HG03575 (cell line): ENCODE measurements around the gene GYPC.
A peak's percentile ranks its signal among the peaks of the same experiment; 100 is the strongest.
"Not testable (repeated sequence)": the region's sequence is repeated elsewhere in the genome, so short reads cannot be mapped to it uniquely, and the experiment has no call there.

Experiments
- ATAC-seq: cut with Tn5 transposase; IDR thresholded peaks from one replicate; pipeline ENCODE4 v1.9.1; 2021; ENCODE audit not compliant: unreplicated experiment, insufficient number of reproducible peaks, low FRiP score; ENCODE audit errors: extremely low read depth

Gene GYPC

DNA sequence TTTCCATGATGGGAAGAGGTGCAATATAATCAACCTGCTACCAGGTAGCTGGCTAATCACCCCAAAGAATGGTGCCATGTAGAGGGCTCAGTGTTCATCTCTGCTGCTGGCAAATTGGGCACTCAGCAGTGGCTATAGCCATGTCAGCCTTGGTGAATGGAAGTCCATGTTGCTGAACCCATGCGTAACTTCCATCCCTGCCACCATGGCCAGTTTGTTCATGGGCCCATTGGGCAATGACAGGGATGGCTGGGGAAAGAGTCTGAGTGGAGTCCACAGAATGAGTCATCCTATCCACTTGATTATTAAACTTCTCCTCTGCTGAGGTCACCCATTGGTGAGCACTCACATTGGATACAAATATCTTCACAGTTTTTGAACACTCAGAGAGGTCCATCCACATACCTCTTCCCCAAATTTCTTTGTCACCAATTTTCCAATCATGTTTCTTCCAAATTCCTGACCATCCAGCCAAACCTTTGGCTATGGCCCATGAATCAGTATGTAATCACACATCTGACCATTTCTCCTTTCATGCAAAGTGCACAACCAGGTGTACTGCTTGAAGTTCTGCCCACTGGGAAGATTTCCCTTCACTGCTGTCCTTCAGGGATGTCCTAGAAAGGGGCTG is 8.1 kb upstream of the GYPC start:
- not testable (repeated sequence) for ATAC-seq

DNA sequence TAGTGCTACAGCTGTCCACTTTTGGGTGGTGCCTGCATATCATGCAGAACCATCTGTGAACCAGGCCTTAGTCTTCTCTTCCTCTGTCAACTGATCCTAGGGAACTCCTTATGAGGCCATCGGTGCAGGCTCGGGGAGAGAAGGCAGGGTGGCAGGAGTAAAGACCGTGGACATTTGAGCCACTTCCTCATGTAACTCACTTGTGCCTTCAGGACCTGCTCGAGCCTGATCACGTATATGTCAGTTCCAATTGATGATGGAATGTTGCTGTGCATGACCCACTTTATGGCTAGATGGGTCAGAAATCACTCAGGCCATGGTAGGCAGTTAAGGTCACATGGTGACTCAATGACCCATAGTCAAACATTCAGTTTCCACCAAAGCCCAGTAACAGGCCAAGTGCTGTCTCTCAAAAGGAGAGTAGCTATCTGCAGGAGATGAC is 7.6 kb upstream of the GYPC start:
- ATAC-seq: not testable (repeated sequence)

DNA sequence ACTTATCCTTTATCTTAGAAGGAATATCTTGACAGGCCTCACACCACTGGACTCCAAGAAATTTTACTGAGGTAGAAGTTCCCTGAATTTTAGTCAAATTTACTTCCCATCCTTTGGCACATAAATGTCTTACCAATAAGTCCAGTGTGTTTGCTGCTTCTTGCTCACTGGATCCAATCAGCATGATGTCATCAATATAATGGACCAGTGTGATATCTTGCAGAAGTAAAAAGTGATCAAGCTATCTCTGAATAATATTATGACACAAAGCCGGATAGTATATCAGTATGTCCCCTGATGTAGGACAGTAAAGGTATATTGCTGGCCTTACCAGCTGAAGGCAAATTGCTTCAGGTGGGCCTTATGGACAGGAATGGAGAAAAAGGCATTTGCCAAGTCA is 6.9 kb upstream of the GYPC start:
- ATAC-seq: no peak

DNA sequence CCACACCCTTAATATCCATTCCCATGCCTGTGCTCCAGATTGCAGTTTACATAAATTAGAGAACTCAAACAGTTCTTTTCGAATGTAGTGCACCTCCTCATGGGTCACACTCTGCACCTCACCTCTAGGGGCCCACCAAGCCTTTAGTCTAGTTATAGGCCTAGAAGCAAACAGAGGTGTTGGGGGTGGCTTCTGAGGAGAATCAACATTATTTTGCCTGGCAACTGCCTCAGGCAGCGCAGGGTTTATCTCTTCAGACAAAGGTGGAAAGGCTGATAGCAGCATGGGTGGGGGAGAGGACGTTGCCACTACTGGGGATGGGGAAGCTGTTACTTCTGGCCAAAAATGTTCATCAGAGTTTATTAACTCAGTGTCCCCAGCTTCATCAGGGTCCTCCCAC is 5.0 kb upstream of the GYPC start:
- ATAC-seq: no peak

DNA sequence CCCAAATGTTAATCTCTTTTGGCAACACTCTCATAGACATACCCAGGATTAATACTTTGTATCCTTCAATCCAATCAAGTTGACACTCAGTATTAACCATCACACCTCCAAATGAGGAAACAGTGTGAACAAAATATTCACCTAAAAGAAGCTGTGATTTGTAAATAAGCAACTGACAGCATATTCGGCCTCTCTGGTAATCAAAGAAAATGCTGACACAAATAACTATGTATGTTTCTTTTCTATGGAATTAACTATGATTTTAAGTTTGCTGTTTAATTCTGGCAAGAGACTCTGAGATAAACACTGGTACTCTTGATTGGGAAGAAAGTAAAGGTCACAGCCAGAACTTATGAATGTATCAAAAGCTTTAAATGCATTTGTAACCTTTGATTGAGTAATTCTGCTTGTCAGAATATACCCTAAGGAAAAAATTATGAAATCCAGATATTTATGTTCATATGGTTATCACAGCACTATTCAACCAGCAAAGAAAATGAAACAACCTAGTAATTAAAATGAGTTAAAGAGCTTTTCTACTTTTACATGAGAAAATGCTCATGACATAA is 3.6 kb upstream of the GYPC start:
- no peak for ATAC-seq

DNA sequence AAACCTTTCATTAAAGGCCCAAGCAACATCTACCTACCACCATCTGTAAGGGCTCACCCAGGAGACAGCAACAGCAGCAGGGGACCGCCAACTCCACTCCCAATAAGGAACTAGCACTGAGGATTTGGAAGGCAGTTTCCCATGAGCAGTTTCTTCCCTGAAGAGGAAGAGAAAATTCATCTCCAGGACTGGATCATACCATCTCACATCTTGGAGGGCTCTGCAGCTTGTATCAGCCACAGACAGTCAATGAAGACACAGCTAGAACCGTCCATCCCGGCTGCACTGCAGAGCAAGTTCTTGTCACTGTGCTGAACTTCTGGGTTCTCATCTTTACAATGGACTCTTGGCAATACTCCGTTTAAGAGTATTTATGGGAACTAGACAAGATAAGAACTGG is 2.8 kb upstream of the GYPC start:
- ATAC-seq: no peak

DNA sequence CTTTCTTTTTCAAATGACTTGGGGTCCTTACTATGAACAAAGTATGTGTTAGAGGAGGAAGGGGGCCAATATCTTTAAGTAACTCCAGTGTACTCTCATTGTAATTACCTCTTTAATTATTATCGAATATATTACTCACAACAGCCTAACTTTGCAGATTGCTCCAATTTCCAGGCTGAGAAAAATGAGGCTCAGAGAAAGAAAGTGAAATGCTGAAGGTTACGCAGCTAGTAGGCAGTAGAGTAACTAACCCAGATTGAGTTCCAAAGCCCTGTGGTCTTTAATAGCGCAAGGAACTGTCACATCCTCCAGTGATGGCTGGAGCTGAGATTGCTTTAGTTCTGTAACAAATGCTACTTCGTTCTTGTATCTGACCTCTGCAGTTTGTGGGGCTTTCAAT is 2.2 kb upstream of the GYPC start:
- no peak for ATAC-seq

DNA sequence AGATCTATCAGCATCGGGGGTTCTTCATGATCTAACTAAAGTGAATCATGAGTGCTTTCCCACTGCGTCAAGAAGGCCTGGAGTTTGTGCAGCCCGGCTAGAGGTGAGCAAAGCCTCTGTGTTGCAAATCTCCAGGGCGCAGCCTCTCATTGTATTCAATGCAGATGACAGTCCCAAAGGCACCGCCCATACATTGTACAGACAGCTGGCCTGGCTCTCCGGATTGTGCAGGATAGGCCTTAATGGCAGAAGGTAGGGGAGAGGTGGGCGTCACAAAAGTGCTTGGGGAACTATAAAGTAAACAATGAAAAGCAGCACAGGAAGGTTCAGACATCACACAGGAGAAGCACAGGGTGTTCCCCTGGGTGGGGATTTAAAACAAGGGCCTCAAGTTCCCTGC is 907 bp upstream of the GYPC start:
- no peak for ATAC-seq

DNA sequence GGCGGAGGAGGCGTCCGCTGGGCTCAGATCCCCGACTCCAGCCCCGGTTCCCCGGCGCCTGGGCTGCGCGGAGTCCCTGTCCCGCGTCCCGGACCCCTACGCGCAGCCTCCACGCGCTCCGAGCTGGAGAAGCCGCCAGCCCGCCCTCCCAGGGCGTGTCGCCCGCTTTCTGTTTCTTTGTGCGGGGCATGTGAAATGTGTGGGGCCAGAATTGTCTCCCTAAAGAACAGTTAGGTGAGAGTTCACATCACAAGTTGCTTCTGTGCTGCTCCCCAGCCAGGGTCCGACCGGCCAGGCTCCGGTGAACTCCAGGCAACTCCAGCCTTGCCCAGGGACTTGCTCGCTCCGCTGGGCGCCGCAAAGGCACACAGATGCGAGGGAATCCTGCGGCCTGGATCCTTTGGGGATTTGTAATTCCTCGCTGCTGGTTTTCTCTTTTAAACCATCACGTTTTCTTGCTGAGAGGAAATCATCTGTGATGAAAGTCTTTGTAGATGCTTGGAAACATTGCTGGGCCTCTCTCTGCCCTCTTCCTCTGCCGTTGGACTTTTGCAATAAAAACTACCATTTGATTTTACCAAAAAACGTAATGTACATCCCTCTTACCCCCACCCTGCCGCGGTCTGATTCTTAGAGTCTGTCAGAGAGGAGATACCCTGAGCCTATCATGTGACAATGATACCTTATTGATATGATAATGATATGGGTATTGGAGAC is 631 bp downstream of the GYPC start:
- ATAC-seq: no peak

DNA sequence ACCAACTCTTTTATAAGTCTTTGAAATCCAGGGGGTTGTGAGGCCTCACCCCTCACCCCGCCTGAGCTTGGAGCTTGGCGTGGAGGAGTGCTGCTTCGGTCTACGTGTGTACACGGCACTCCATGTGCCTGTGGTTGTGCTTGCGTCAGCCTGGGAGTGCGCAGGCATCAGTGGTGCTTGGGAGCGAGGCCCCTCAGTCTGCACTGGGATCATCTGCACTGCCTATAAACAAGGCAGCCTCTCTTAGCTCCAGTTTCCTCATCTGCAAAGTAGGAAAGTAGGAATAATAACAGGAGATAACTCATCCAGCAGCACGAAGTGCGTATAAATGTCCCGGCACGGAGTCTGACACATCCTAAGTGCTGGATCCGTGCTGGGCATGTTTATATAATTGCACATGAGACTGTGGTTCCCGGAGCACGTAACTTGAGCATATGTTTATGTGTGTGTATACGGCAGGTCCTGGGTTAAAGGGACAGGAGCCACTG is 1.2 kb downstream of the GYPC start:
- no peak for ATAC-seq

DNA sequence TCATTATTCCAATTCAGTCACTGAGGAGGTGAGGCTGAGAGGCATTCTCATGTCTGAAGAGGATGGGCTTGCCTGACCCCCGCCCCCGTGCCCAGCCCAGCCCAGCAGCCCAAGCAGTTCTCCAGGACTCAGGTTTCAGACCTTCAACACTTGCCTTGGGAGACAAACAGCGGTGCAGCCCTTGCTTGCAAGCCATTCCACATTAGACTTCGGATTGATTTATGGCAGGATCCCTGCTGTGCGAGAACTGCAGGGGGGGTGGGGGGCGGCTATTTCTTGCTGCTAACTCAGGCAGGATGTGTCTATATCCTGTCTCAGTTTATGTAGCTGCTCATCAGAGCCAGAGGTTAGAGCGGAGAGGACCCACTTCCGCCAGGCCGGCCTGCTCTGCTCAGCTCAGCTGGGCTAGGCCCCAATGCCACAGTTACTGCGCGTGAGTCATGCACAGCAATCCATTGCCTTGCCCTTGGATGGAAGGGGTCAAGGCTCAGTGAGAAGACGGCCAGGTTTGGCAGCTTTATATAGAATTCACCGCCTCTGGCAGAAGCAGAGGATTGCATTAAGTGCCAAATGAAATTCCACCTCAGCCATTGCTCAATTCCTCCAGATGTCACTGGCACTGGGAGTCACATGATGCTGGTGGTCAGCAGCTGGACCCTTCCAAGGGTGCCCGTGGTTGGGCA is 1.8 kb downstream of the GYPC start:
- peak; percentile 53 for ATAC-seq

DNA sequence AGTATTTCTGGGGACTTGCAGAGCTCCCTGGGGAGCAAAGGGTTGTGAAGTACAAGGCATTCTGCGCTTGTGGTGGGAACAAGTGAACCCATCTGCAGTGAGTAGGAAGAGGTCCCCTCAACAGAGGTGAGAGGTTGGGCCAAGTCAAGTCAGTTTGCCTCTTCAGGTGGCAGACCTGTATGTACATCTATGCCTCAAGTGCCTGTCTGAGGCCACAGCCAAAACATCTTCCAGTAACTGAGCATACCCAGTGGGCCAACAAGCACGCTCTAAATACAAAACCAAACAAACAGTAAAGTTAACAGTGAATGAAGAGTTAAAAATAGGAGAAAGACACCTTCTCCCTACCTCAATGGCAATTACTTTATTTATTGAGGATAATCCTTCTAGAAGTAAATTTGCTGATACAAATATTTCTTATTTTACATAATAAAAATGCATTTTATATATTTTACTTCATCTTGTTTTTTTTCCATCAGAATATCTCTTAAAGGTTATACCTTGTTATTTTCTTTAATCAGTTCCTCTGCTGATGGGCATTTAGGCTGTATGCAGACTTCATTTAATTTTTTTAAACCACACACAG is 2.5 kb downstream of the GYPC start:
- peak; percentile 0 for ATAC-seq

DNA sequence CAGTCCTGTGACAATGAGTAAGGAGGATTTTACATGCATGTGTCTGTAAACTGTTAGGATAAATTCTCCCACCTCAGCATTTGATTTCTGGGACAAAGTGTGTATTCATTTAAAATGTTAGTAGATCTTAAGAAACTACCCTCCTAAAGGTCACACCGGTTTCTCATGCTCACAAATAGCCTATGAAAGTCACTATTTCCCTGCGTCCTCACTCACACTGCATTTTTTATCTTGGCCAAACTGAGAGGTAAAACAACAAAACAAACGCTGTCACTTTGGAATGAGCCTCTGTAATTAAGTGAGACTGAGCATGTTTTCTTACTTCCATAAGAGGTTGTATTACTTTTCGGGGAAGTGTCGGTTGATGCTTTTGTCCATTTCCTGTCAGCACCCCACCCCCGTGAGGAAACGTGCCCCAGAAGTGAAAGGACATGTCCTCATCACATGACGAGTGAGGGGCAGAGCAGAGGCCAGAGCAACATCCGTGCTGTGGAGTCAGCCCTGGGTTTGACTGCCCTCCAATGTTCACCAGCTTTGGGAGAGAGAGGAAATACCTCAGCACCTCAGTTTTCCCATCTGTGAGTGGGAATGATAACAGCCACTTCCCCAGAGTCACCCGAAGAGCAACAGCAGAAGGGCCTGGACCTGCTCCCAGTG is 3.1 kb downstream of the GYPC start:
- no peak for ATAC-seq

DNA sequence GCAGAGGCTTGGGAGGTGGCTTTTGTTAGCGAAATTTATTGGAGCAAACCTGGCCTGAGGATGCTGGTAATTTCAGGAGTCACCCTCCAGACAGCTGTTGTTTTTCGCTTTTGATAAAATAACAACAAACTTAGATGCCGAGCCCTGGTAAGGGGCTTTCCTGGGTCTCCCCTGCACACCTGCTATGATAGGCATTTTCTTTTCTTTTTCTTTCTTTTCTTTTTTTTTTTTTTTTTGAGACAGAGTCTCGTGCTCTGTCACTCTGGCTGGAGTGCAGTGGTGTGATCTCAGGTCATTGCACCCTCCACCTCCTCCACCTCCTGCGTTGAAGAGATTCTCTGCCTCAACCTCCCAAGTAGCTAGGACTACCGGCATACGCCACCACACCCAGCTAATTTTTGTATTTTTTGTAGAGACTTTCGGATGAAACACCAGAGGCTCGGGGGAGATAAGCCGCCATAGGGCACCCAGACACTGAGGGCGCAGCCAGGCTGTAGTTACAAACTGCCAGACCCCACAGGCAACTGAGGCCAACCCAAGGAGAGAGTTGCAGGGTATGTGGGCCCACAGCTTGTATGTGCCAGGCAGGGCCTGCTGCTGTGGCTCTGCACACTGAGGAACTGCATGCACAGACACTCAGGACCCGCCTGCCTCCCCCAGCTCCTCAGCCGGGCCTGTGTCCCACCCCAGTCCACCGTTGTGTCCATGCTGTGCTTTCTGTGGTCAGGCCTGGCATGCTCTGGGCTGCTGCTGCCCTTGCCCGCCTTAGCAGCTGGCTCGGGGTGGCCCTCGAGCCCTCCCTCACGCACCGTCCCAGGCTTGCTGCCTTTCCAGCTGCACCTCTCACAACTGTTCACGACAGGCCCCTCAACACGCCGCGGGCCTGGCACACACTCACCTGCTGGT is 3.9 kb downstream of the GYPC start:
- ATAC-seq: no peak

DNA sequence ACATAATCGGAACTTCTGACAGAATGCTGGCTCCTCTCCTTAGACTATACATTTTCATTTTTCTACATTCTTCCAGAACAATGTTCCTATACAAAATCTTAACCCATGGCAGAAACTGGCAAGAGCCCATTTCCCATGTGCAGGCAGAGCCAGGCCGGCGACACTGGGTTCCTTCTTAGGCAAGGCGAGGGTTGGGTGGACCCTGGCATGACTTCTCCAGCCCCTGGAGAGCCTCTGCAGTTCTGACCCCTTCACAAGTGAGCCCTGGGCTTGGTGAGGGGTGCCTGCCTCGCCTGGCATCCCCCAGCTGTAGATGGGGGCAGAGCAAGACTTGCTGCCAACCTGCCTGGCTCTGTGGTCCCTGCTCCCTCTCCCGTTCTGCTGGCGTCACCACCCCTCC is 5.0 kb downstream of the GYPC start:
- ATAC-seq: no peak

DNA sequence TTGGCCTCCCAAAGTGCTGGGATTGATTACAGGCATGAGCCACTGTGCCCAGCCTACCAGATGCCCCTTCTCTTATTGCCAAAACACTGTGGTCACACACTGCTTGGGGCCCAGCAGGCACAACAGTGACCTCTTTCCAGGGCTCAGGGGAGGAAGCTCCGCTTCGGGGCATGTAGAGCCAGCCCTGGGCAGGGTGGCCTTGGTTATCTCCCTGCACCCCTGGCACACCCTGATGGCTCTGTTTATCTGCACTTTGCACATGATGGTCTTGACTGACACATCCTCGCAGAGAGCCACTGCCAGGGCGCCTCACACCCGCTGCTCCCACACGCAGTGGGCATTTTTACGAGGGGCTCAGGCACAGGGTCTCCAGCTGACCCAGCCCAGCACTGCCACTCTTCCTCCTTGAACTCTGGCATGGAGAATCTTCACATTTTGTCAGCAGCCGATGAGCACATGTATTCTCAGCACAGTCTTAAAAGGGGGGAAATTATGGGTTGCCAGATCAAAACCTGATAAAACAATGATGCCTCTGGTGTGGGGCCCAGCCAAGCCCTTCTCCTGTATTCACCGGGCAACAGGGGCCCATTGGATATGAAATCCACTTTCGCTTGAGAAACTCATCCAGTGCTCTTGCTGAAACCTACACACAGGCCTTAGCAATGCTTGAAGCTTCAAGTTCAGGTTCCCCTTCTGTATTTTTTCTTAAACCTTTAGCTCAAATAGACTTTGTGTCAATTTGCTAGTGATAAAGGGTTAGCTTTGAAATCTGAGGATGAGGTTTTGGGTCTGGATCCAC is 5.9 kb downstream of the GYPC start:
- no peak for ATAC-seq

DNA sequence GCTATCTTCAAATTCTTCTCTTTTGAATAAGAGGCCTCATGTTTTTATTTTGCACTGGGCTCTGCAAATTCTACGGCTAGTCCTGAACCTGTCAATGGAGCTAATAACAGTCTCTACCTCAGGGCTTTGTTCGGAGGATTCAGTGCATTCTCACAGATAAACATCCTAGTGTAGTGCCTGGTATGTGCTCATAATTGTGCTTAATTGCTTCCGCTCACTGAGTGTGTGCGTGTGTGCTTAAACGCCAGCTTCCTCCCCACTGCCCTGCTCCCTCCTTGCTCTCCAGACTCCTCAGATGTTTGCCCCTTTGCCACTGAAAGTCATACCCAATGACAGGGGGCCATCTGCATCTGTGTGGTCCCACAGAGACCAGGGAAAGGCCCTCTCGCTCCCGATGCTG is 6.7 kb downstream of the GYPC start:
- no peak for ATAC-seq
